Endothelial cell of umbilical vein (primary cell): Measurements from ENCODE around the gene SUFU. TPM values are rescaled to one million over a fixed set of nuclear protein-coding genes. Genes with fewer than 3 reads are reported as not detected.

Experiments used
- BruUV-seq: library from RNA; stranded (reverse); fragments of 400-500 nt; replicated peaks from 2 replicates; lab custom pipeline; 2021; lab: Mats Ljungman, UMichigan
- CTCF ChIA-PET: fragments of 300-600, 350-600 bp; sonication (Branson Sonifier 250); formaldehyde crosslinking; loops from one replicate; lab custom pipeline; 2021; ENCODE audit warnings: antibody characterized with exemption, inconsistent platforms; lab: Charles Lee
- POLR2A ChIA-PET: fragments of 300-600, 350-600 bp; sonication (Branson Sonifier 250); formaldehyde crosslinking; loops from one replicate; lab custom pipeline; 2021; ENCODE audit warnings: antibody characterized with exemption, inconsistent platforms; lab: Charles Lee
- DNase-seq: peaks from one replicate; pipeline ENCODE4 v3.0.0-alpha.2; 2011; ENCODE audit warnings: low read depth, low spot score
- FAIRE-seq: peaks from 2 replicates; lab custom pipeline; 2011; peaks lifted over from hg19 to GRCh38; lab: Jason Lieb, UNC
- H2AFZ ChIP-seq: 2 replicates; pipeline ENCODE4 v1.6.0; 2012; ENCODE audit warnings: low read depth, low read length, control low read depth, inconsistent platforms
- H3K27ac ChIP-seq: 2 replicates; pipeline ENCODE4 v1.5.1; 2011; ENCODE audit warnings: low read depth, mild to moderate bottlenecking, control low read depth, low read length, moderate library complexity; ENCODE audit not compliant: insufficient read depth
- H3K27me3 ChIP-seq, 2 experiments: 2 replicates each; pipeline versions ENCODE4 v1.6.0 to v1.6.1; 2011; ENCODE audit warnings: low read length in 2 of 2, mixed read lengths in 1 of 2; ENCODE audit not compliant: control insufficient read depth in 2 of 2, insufficient read depth in 2 of 2
- H3K36me3 ChIP-seq, 2 experiments: 2 replicates in 1 of 2; 3 replicates in 1 of 2; pipeline ENCODE4 v1.5.1; 2011; ENCODE audit warnings: low read length in 2 of 2, mild to moderate bottlenecking in 1 of 2, moderate library complexity in 1 of 2; ENCODE audit not compliant: control insufficient read depth in 2 of 2, insufficient read depth in 2 of 2; ENCODE audit errors: extremely low read depth in 1 of 2
- H3K4me1 ChIP-seq: 3 replicates; pipeline ENCODE4 v1.5.1; 2011; ENCODE audit warnings: mild to moderate bottlenecking, low read length; ENCODE audit not compliant: control insufficient read depth, insufficient read depth; ENCODE audit errors: extremely low read depth
- H3K4me2 ChIP-seq: 2 replicates; pipeline ENCODE4 v1.6.1; 2011; ENCODE audit warnings: low read length, control low read depth, mixed read lengths; ENCODE audit not compliant: insufficient read depth
- H3K4me3 ChIP-seq, 3 experiments: fragments of 200-600 bp in 1 of 3; sonication (generic), shearing (Covaris generic) in 1 of 3; replicated peaks in 1 of 3; 2 replicates each; pipeline ENCODE4 v1.5.1; 2011 to 2016; ENCODE audit warnings: control low read depth in 3 of 3, low read length in 3 of 3, mild to moderate bottlenecking in 2 of 3, inconsistent platforms in 1 of 3, low read depth in 1 of 3, moderate library complexity in 1 of 3; ENCODE audit not compliant: insufficient read depth in 1 of 3
- H3K79me2 ChIP-seq: 2 replicates; pipeline ENCODE4 v1.6.0; 2012; ENCODE audit warnings: low read length, inconsistent platforms; ENCODE audit not compliant: control insufficient read depth, insufficient read depth
- H3K9ac ChIP-seq: replicated peaks from 2 replicates; pipeline ENCODE3; 2011; ENCODE audit warnings: low read length, control low read depth; ENCODE audit not compliant: insufficient read depth; ENCODE audit errors: extremely low read depth
- H3K9me1 ChIP-seq: replicated peaks from 3 replicates; pipeline ENCODE4 v1.6.0; 2011; ENCODE audit warnings: mild to moderate bottlenecking, low read length; ENCODE audit not compliant: control insufficient read depth, insufficient read depth; ENCODE audit errors: extremely low read depth
- H3K9me3 ChIP-seq: replicated peaks from 2 replicates; pipeline ENCODE4 v1.5.1; 2012; ENCODE audit warnings: low read length, inconsistent platforms; ENCODE audit not compliant: control insufficient read depth, insufficient read depth
- H4K20me1 ChIP-seq: replicated peaks from 2 replicates; pipeline ENCODE3; 2011; ENCODE audit warnings: mild to moderate bottlenecking, low read length; ENCODE audit not compliant: control insufficient read depth, insufficient read depth; ENCODE audit errors: extremely low read depth
- CTCF ChIP-seq, 2 donors: IDR thresholded peaks; 1 replicate in 1 of 2; 2 replicates in 1 of 2; pipeline ENCODE4 v1.5.1; 2011; ENCODE audit warnings: low read length in 2 of 2, mild to moderate bottlenecking in 2 of 2, moderate library complexity in 2 of 2, control low read depth in 1 of 2, inconsistent platforms in 1 of 2, low read depth in 1 of 2; ENCODE audit not compliant: insufficient read depth in 1 of 2; ENCODE audit errors: extremely low read depth in 1 of 2
- EZH2 ChIP-seq: IDR thresholded peaks from 2 replicates; pipeline ENCODE4 v1.6.1; 2012; ENCODE audit warnings: borderline replicate concordance, low read depth, mild to moderate bottlenecking, moderate library complexity, low read length, inconsistent platforms; ENCODE audit not compliant: severe bottlenecking
- FOS ChIP-seq: IDR thresholded peaks from 2 replicates; pipeline ENCODE4 v1.6.1; 2011; ENCODE audit warnings: mild to moderate bottlenecking, low read length, moderate library complexity, borderline replicate concordance; ENCODE audit not compliant: insufficient read depth
- GATA2 ChIP-seq: IDR thresholded peaks from 2 replicates; pipeline ENCODE4 v1.7.0; 2011; ENCODE audit warnings: low read depth, mild to moderate bottlenecking, moderate library complexity, mixed read lengths, low read length; ENCODE audit not compliant: insufficient read length, insufficient read depth
- JUN ChIP-seq: IDR thresholded peaks from 2 replicates; pipeline ENCODE4 v1.6.1; 2011; ENCODE audit warnings: borderline replicate concordance, low read depth; ENCODE audit not compliant: insufficient read length, insufficient read depth
- MAX ChIP-seq: IDR thresholded peaks from 2 replicates; pipeline ENCODE4 v1.6.1; 2011; ENCODE audit not compliant: insufficient read depth, insufficient read length
- MYC ChIP-seq: IDR thresholded peaks from one replicate; pipeline ENCODE4 v1.6.1; 2011; ENCODE audit warnings: mild to moderate bottlenecking, low read depth, low read length
- POLR2A ChIP-seq: IDR thresholded peaks from 2 replicates; pipeline ENCODE4 v1.6.1; 2012; ENCODE audit warnings: low read depth, mild to moderate bottlenecking, control low read depth, low read length
- POLR2AphosphoS5 ChIP-seq: IDR thresholded peaks from 2 replicates; pipeline ENCODE4 v1.6.1; 2012; ENCODE audit warnings: low read depth, mild to moderate bottlenecking, control low read depth, low read length, moderate library complexity; ENCODE audit not compliant: insufficient read depth
- dilution Hi-C: fragments of 300-500 bp; cut with MboI; formaldehyde crosslinking; loops from one replicate; pipeline ENCODE4 v1.15.0; 2019; ENCODE audit warnings: low sequenced_read_pairs; ENCODE audit not compliant: extremely low pct_ligation_motif_present
- intact Hi-C: fragments of 100-400 bp; cut with micrococcal nuclease; formaldehyde crosslinking; loops from one replicate; pipeline ENCODE4 v1.10.0; 2022
- polyA plus RNA-seq, 4 experiments: library from polyadenylated mRNA; depleted of rRNA in 3 of 4; stranded (reverse) in 3 of 4; unstranded in 1 of 4; fragments of >200 nt; gene quantifications; 2 replicates each; pipeline versions ENCODE4 v1.2.1 to v1.2.3, GENCODE V29; 2011 to 2012; ENCODE audit warnings: missing spikeins in 1 of 4
- total RNA-seq: library from RNA; stranded (reverse); gene quantifications from 2 replicates; pipeline ENCODE4 v1.2.3, GENCODE V29; 2021

SUFU gene
- total and polyA plus RNA-seq, 2 donors (not counting 3 experiments of a cell fraction or from before 2014, with no cell fraction given): 10.1 to 16.3 TPM

GRCh38 chr10:102507521-102507920 is 3.7 kb downstream of the SUFU start:
- POLR2A ChIA-PET: no interaction called here

More at GRCh38 chr10:102507521-102507920, 3.7 kb downstream of the SUFU start:
- Histone ChIP-seq H4K20me1 (no peaks in the 10 kb centered on the region), H3K27me3 (no peaks in the 10 kb centered on the region), H3K4me2 (no peak overlapping the region), H3K4me3 (no peak overlapping the region), H3K9ac (no peak overlapping the region), H2AFZ (no peak overlapping the region), H3K79me2 (peaks cover 28% of the 10 kb centered on the region), H3K4me1 (peaks cover 24% of the 10 kb centered on the region), H3K27ac (no peak overlapping the region), H3K36me3 (peaks cover 2 to 6% of the 10 kb centered on the region in 2 experiments), H3K9me3 (no peaks in the 10 kb centered on the region), H3K9me1 (no peaks in the 10 kb centered on the region)
- FAIRE-seq (no peak), DNase-seq (no peak)
- no peak for TF ChIP-seq FOS
- TF ChIP-seq POLR2AphosphoS5: no peak
- no peak for TF ChIP-seq CTCF (IDR thresholded peaks at IDR 0.05; ENCODE audit: extremely low read depth in 1 of 2, insufficient read depth in 1 of 2, low read depth in 1 of 2, low read length in 2 of 2)
- no peak for TF ChIP-seq POLR2A
- TF ChIP-seq MAX: no peak
- TF ChIP-seq EZH2: no peak
- no peak for TF ChIP-seq GATA2
- TF ChIP-seq JUN: no peak
- no peak for TF ChIP-seq MYC
- no TSS peak for BruUV-seq
- intact Hi-C loops (no loop called here), dilution Hi-C loops (no loop called here)
- CTCF ChIA-PET: interaction anchor here (0.6 to 8.4 kb wide), 2 partner anchors 12 to 74 kb away, joined by 3 to 261 read pairs; no protein-coding TSS in a partner anchor
